HFFc6 (cell line): Measurements from ENCODE around the gene OTUD5. TPM values are rescaled to one million over a fixed set of nuclear protein-coding genes. Genes with fewer than 3 reads are reported as not detected.
"Not testable (repeated sequence)": the region's sequence is repeated elsewhere in the genome, so short reads cannot be mapped to it uniquely, and the experiment has no call there.

Experiments used
- DNase-seq: peaks from one replicate; pipeline ENCODE4 v3.0.0-alpha.2; 2018
- H3K27ac Mint-ChIP-seq: 2 replicates; pipeline ENCODE4 v1.8.0; 2020; ENCODE audit warnings: mild to moderate bottlenecking, mixed read lengths
- H3K27me3 Mint-ChIP-seq: 2 replicates; pipeline ENCODE4 v1.8.0; 2021; ENCODE audit warnings: mild to moderate bottlenecking, moderate library complexity, mixed read lengths; ENCODE audit not compliant: insufficient read depth
- H3K36me3 Mint-ChIP-seq: 2 replicates; pipeline ENCODE4 v1.8.0; 2021; ENCODE audit warnings: low read depth, mixed read lengths
- H3K4me1 Mint-ChIP-seq: 2 replicates; pipeline ENCODE4 v1.8.0; 2020; ENCODE audit warnings: low read depth, mixed read lengths
- H3K4me3 Mint-ChIP-seq: 2 replicates; pipeline ENCODE4 v1.8.0; 2020; ENCODE audit warnings: mild to moderate bottlenecking, moderate library complexity, mixed read lengths
- H3K9me3 Mint-ChIP-seq: 2 replicates; pipeline ENCODE4 v1.8.0; 2020; ENCODE audit warnings: mild to moderate bottlenecking, mixed read lengths
- total RNA-seq, 6 experiments: library from RNA; stranded (reverse); fragmentation: NEBNext Ultra II Directional; extraction: Animal tissue kit (Norgen Biotek cat#: 25700); gene quantifications; 2 replicates in 1 of 6; 3 replicates in 5 of 6; pipeline ENCODE4 v1.2.3, GENCODE V29; 2021
- TF ChIP-seq, protein P1 (sequence below): fragments of 200-600 bp; sonication (generic); IDR thresholded peaks from 2 replicates; pipeline ENCODE4 v1.5.0; 2021; ENCODE audit warnings: antibody characterized with exemption, mild to moderate bottlenecking

Gene OTUD5
- total RNA-seq, 6 experiments from 2014 or later: 47.6 to 55.0 (median 52.7) TPM

DNA sequence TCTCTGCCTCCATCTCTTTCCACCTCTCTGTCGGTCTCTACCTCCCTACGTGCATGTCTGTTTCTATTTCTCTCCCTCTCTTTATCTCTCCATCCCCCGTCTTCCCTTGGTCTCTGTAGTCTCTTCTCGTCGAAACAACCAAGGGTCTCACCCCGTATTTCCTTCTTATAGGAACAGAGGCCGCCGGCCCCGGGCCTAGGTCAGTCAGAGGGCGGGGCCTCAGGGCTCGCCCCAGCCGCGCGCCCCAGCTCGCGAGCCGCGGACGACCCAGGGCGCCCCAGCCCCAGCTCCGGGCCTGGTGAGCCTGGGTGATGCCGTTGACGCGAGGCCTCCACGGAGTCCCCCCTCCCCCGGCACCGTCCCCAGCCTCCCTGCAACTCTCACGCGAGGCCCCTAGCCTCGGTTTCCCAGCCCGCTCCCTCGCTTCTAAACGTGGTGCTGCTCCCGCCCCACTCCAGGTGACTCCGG, 66.4 kb downstream of the OTUD5 start:
- Mint-ChIP-seq H3K4me3 (peak overlapping the region; percentile 76), H3K4me1 (peaks cover 6% of the 10 kb centered on the region)
- DNase-seq: no peak

DNA sequence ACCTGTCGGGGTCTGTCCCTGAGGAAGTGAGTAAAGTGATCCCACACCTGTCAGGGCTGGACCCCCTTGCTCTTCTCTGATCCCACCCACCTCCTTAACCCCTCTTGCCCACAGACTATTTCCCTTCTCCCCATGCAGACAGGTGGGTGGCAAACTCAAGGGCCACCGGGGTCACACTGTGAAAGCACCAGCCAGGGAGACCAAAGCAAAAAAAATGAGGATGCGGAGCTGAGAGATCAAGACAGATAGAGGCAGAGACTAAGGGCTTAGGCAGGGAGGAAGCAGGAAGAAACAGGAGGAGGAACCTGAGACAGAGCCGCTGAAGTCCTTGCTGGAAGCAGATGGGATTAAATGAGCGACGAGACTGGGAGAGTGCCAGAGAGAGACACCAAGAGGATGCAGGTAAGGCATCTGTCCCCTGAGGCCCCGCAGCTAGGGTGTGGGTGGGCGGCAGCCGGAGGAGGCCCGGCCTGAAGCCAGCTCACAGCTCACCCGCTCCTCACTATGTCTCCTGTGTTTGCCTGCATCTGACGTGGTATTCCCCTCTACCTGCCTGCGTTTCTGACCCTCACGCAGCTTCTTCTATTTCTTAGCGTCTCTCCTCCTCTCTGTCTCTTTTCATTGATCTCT, 67.0 kb downstream of the OTUD5 start:
- no peaks in the 10 kb centered on the region for H3K36me3 Mint-ChIP-seq
- peaks cover 6% of the 10 kb centered on the region for H3K27me3 Mint-ChIP-seq
- TF ChIP-seq, protein P1, sequence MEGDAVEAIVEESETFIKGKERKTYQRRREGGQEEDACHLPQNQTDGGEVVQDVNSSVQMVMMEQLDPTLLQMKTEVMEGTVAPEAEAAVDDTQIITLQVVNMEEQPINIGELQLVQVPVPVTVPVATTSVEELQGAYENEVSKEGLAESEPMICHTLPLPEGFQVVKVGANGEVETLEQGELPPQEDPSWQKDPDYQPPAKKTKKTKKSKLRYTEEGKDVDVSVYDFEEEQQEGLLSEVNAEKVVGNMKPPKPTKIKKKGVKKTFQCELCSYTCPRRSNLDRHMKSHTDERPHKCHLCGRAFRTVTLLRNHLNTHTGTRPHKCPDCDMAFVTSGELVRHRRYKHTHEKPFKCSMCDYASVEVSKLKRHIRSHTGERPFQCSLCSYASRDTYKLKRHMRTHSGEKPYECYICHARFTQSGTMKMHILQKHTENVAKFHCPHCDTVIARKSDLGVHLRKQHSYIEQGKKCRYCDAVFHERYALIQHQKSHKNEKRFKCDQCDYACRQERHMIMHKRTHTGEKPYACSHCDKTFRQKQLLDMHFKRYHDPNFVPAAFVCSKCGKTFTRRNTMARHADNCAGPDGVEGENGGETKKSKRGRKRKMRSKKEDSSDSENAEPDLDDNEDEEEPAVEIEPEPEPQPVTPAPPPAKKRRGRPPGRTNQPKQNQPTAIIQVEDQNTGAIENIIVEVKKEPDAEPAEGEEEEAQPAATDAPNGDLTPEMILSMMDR: no peak
- H3K4me3 Mint-ChIP-seq: peak overlapping the region; percentile 76
- DNase-seq: no peak
- H3K9me3 Mint-ChIP-seq: no peaks in the 10 kb centered on the region
- peaks cover 6% of the 10 kb centered on the region for H3K4me1 Mint-ChIP-seq
- H3K27ac Mint-ChIP-seq: peak overlapping the region; percentile 19

More for the DNA sequence above, 66.4 kb downstream of the OTUD5 start:
- Mint-ChIP-seq H3K36me3 (no peaks in the 10 kb centered on the region), H3K27ac (peak overlapping the region; percentile 19), H3K9me3 (no peaks in the 10 kb centered on the region), H3K27me3 (peaks cover 6% of the 10 kb centered on the region)
- TF ChIP-seq, protein P1: no peak

DNA sequence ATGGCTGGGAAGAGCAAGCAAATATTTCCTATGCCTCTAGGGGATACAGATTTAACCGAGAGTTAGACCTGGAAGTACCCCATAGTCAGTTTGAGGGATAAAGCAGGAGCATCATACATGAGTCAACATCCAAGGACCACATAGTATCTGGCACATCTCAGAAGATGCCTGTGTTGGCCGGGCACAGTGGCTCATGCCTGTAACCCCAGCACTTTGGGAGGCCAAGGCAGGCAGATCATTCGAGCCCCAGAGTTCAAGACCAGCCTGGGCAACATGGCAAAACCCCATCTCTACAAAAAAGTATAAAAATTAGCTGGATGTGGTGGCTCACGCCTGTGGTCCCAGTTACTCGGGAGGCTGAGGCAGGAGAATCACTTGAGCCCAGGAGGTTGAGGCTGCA, 70.8 kb downstream of the OTUD5 start:
- H3K36me3 Mint-ChIP-seq, H3K27me3 Mint-ChIP-seq, H3K4me3 Mint-ChIP-seq, DNase-seq, H3K4me1 Mint-ChIP-seq, H3K9me3 Mint-ChIP-seq, H3K27ac Mint-ChIP-seq: not testable (repeated sequence)

DNA sequence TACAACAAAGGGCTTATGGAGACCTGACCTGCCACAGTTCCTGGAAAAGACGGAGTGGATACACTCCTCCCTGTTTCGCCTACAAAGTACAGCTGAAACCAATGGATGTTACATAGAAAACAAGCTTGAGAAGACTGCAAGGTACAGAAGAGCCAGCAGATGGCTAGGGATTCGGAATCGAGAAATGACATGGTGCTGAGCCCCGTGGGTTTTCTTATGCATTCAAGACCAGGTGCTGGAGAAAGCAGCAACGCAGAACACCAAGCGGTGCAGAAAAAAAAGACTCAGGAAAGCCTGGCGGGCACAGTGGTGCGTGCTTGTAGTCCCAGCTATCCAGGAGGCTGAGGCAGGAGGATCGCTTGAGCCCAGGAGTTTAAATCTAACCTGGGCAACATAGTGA, 73.7 kb downstream of the OTUD5 start:
- Mint-ChIP-seq H3K27me3 (peaks cover 2% of the 10 kb centered on the region), H3K4me1 (no peaks in the 10 kb centered on the region), H3K4me3 (no peak overlapping the region), H3K27ac (no peak overlapping the region), H3K9me3 (no peaks in the 10 kb centered on the region), H3K36me3 (no peaks in the 10 kb centered on the region)
- DNase-seq: no peak
- TF ChIP-seq, protein P1: no peak

DNA sequence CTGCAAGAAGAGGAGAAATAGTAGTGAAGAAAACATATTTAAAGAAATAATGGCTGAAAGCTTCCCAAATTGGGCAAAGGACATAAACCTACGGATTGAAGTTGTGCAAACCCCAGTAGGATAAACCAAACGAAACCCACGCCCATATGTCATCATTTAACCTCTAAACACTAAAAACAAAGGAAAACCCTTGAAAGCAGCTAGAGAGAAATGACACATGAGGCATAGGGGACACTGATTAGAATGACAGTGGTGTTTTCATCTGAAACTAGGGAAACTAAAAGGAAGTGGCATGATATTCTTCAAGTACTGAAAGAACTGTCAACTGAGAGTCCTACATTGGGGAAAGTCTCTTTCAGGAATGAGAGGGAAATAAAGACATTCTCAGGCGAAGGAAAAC, 80.5 kb downstream of the OTUD5 start:
- H3K36me3 Mint-ChIP-seq, H3K9me3 Mint-ChIP-seq, DNase-seq, H3K4me1 Mint-ChIP-seq, H3K4me3 Mint-ChIP-seq, H3K27ac Mint-ChIP-seq: not testable (repeated sequence)
- peaks cover 16% of the 10 kb centered on the region; the same call in 1 of the 2 replicates for H3K27me3 Mint-ChIP-seq

Other genes starting within 250 kb of the OTUD5 start
- gene GLOD5, start 195.9 kb downstream of the OTUD5 start, total RNA-seq: not detected
- not detected for gene GATA1, start 171.0 kb downstream of the OTUD5 start, total RNA-seq
- gene HDAC6, start 155.5 kb downstream of the OTUD5 start, total RNA-seq: 10 to 100 TPM; 22.4 to 30.8 (median 27.1) TPM
- not detected for gene ERAS, start 131.1 kb downstream of the OTUD5 start, total RNA-seq
- gene PCSK1N, start 122.0 kb downstream of the OTUD5 start, total RNA-seq: not detected
- gene TIMM17B, start 59.8 kb downstream of the OTUD5 start, total RNA-seq: 10 to 100 TPM; 53.0 to 65.2 (median 61.6) TPM
- 10 to 100 TPM; 66.3 to 82.1 (median 71.1) TPM for gene PQBP1, start 59.7 kb downstream of the OTUD5 start, total RNA-seq
- 10 to 100 TPM; 45.0 to 53.7 (median 47.0) TPM for gene SLC35A2, start 46.0 kb downstream of the OTUD5 start, total RNA-seq
- 1 to 10 TPM; 5.8 to 7.5 (median 6.5) TPM for gene PIM2, start 38.6 kb downstream of the OTUD5 start, total RNA-seq
- gene KCND1, start 14.2 kb upstream of the OTUD5 start, total RNA-seq: 1 to 10 TPM; 3.0 to 6.2 (median 5.4) TPM
- 10 to 100 TPM; 23.2 to 32.1 (median 27.5) TPM for gene GRIPAP1, start 44.7 kb upstream of the OTUD5 start, total RNA-seq
- 10 to 100 TPM; 76.6 to 89.1 (median 83.9) TPM for gene TFE3, start 85.8 kb upstream of the OTUD5 start, total RNA-seq
- under 1 TPM in 4 of 6 experiments, not detected in 2; 0.05 to 0.62 (median 0.24) TPM for gene CCDC120, start 101.4 kb upstream of the OTUD5 start, total RNA-seq
- gene PRAF2, start 116.4 kb upstream of the OTUD5 start, total RNA-seq: 100 to 1,000 TPM in 1 of 6 experiments, 10 to 100 TPM in 5; 68.0 to 100 (median 76.7) TPM
- 10 to 100 TPM; 37.4 to 46.6 (median 41.0) TPM for gene WDR45, start 122.3 kb upstream of the OTUD5 start, total RNA-seq
- gene GPKOW, start 166.1 kb upstream of the OTUD5 start, total RNA-seq: 10 to 100 TPM; 20.6 to 27.0 (median 23.7) TPM
- 1 to 10 TPM in 5 of 6 experiments, under 1 TPM in 1; 0.94 to 1.9 (median 1.1) TPM for gene MAGIX, start 205.2 kb upstream of the OTUD5 start, total RNA-seq
- 100 to 1,000 TPM; 163 to 214 (median 178) TPM for gene PLP2, start 214.3 kb upstream of the OTUD5 start, total RNA-seq
- gene PRICKLE3, start 228.8 kb upstream of the OTUD5 start, total RNA-seq: 10 to 100 TPM in 3 of 6 experiments, 1 to 10 TPM in 3; 8.0 to 10.7 (median 9.7) TPM
- gene SYP, start 242.6 kb upstream of the OTUD5 start, total RNA-seq: under 1 TPM; 0.11 to 0.34 (median 0.24) TPM